ENCODE data around the gene ACAA2. TPM values are rescaled to one million over a fixed set of nuclear protein-coding genes. Genes with fewer than 3 reads are reported as not detected.

The ACAA2 gene
- total and polyA plus RNA-seq, 10 of the 15 experiments (the other 5 are each of a cell fraction or from before 2014, with no cell fraction given), result 43.1 to 134 (median 64.6) TPM

GRCh38 chr18:49738721-49739120 lies 74.6 kb downstream of the ACAA2 start (continued):
- TF ChIP-seq MAX (IDR thresholded peaks at IDR 0.05; ENCODE audit: low read depth, low read length) (no peak), EED (IDR thresholded peaks at IDR 0.05; ENCODE audit: low read depth) (no peak), ATF7 (IDR thresholded peaks at IDR 0.05; ENCODE audit: low read depth) (no peak), NR2F1 (conservative IDR thresholded peaks at IDR 0.05) (no peak), ATF3 (IDR thresholded peaks at IDR 0.05; ENCODE audit: borderline replicate concordance, extremely low read depth, low read depth, low read length) (no peak), SUZ12 (IDR thresholded peaks at IDR 0.05; ENCODE audit: unreplicated experiment) (no peak), POLR2A (IDR thresholded peaks at IDR 0.05; ENCODE audit: low read depth, low read length) (no peak)

- TF ChIP-seq RELB (IDR thresholded peaks at IDR 0.05; ENCODE audit: low read depth), result no peak
- TF ChIP-seq IKZF2 (IDR thresholded peaks at IDR 0.05), result no peak
- no peak for TF ChIP-seq POLR2A (IDR thresholded peaks at IDR 0.05; ENCODE audit: low read depth, low read length)
- no peak for TF ChIP-seq RAD51 (IDR thresholded peaks at IDR 0.05)
- TF ChIP-seq RB1 (IDR thresholded peaks at IDR 0.05; ENCODE audit: borderline replicate concordance), result no peak
- TF ChIP-seq YY1 (IDR thresholded peaks at IDR 0.05; ENCODE audit: low read depth, low read length), result no peak
- TF ChIP-seq NR2C1 (IDR thresholded peaks at IDR 0.05), result no peak
- TF ChIP-seq ETV6 (conservative IDR thresholded peaks at IDR 0.05 in 1 of 2, IDR thresholded peaks at IDR 0.05 in 1 of 2; ENCODE audit: borderline replicate concordance in 1 of 2, low read depth in 1 of 2), result no peak
- no peak for TF ChIP-seq GABPA (IDR thresholded peaks at IDR 0.05; ENCODE audit: low read depth)
- TF ChIP-seq PBX3 (IDR thresholded peaks at IDR 0.05; ENCODE audit: insufficient replicate concordance, low read depth, low read length), result no peak
- ChIA-PET CTCF (no interaction called here), RAD21 (ENCODE audit: unreplicated experiment) (no interaction called here), SMC1A (ENCODE audit: uncharacterized antibody, unreplicated experiment) (no interaction called here), POLR2A (no interaction called here)
- no peak for ATAC-seq
- no TSS peak for BruUV-seq (replicated peaks)
- H3K36me3 ChIP-seq (ENCODE audit: control insufficient read depth in 2 of 2, insufficient read depth in 2 of 2, low read length in 1 of 2), result no peaks in the 10 kb centered on the region
- no peak overlapping the region for H3K9ac ChIP-seq (ENCODE audit: control insufficient read depth, insufficient read depth, low read length)
- no peak overlapping the region for H2AFZ ChIP-seq (ENCODE audit: control insufficient read depth, low read depth, low read length)
- in situ Hi-C loops (cut with MboI), result no loop called here
- H3K79me2 ChIP-seq (ENCODE audit: control insufficient read depth, insufficient read depth, low read length), result no peaks in the 10 kb centered on the region
- no peak overlapping the region for H3K27ac ChIP-seq (ENCODE audit: control insufficient read depth, insufficient read depth)
- no peaks in the 10 kb centered on the region for H4K20me1 ChIP-seq (ENCODE audit: control insufficient read depth, insufficient read depth)
- 32% methylated on average over 4 of the region's 4 CpGs for WGBS (ENCODE audit: insufficient coverage, insufficient replicate concordance, low lambda C conversion rate, missing lambda C conversion rate)
- intact Hi-C loops (cut with micrococcal nuclease; ENCODE audit: unreplicated experiment), result no loop called here
- H3K4me3 ChIP-seq, result no peak overlapping the region
- no peak overlapping the region for H3K4me2 ChIP-seq (ENCODE audit: control insufficient read depth, insufficient read depth)
- H3K27me3 ChIP-seq (replicated peaks in 1 of 2; ENCODE audit: control insufficient read depth in 2 of 2, insufficient read depth in 2 of 2, low read length in 1 of 2), result no peaks in the 10 kb centered on the region; a peak in 2 of 4 replicates
- no peaks in the 10 kb centered on the region for H3K9me3 ChIP-seq (replicated peaks; ENCODE audit: control insufficient read depth, insufficient read depth, low read length)
- FAIRE-seq, result no peak
- no peaks in the 10 kb centered on the region for H3K4me1 ChIP-seq (ENCODE audit: control insufficient read depth, insufficient read depth, low read length)
- no peak for DNase-seq (ENCODE audit: low read depth, low spot score)
Measured at GRCh38 chr18:49734836-49735235, 78.5 kb downstream of the ACAA2 start.
